H1 (cell line): ENCODE measurements around the gene KLHDC7B. TPM values are rescaled to one million over a fixed set of nuclear protein-coding genes. Genes with fewer than 3 reads are reported as not detected.

Experiments
- CTCF ChIA-PET: fragments of 300-600 bp; sonication (Branson Sonifier 250); formaldehyde crosslinking; loops from one replicate; lab custom pipeline; 2021; ENCODE audit not compliant: partially characterized antibody; lab: Charles Lee
- POLR2A ChIA-PET: fragments of 300-600 bp; sonication (Branson Sonifier 250); formaldehyde crosslinking; loops from one replicate; lab custom pipeline; 2021; ENCODE audit warnings: inconsistent platforms; ENCODE audit not compliant: partially characterized antibody; lab: Charles Lee
- DNase-seq, 2 experiments: peaks; one replicate each; pipeline versions ENCODE4 v3.0.0 to v3.0.0-alpha.2; 2010 to 2022; ENCODE audit warnings: low spot score in 2 of 2, low read depth in 1 of 2, mixed read lengths in 1 of 2
- FAIRE-seq: peaks from 2 replicates; lab custom pipeline; 2011; peaks lifted over from hg19 to GRCh38; lab: Jason Lieb, UNC
- H2AFZ ChIP-seq: 2 replicates; pipeline ENCODE4 v1.8.1; 2012; ENCODE audit warnings: low read length, inconsistent platforms
- H2AK5ac ChIP-seq: 2 replicates; pipeline ENCODE4 v1.6.1; 2013; ENCODE audit warnings: low read depth, low read length
- H2BK120ac ChIP-seq: replicated peaks from 2 replicates; pipeline ENCODE3; 2013; ENCODE audit warnings: low read depth, low read length, inconsistent platforms
- H2BK12ac ChIP-seq: 2 replicates; pipeline ENCODE4 v1.6.1; 2013; ENCODE audit warnings: low read depth, low read length
- H2BK15ac ChIP-seq: 2 replicates; pipeline ENCODE4 v1.6.1; 2013; ENCODE audit warnings: low read length
- H2BK20ac ChIP-seq: 2 replicates; pipeline ENCODE4 v1.6.1; 2013; ENCODE audit warnings: low read length
- H2BK5ac ChIP-seq: 2 replicates; pipeline ENCODE4 v1.6.1; 2013; ENCODE audit warnings: low read depth, low read length
- H3K14ac ChIP-seq: 2 replicates; pipeline ENCODE4 v1.6.1; 2013; ENCODE audit warnings: inconsistent platforms; ENCODE audit not compliant: insufficient read length
- H3K18ac ChIP-seq: 2 replicates; pipeline ENCODE4 v1.6.1; 2013; ENCODE audit warnings: low read length; ENCODE audit errors: extremely low read depth
- H3K23ac ChIP-seq: 2 replicates; pipeline ENCODE4 v1.6.1; 2013; ENCODE audit warnings: inconsistent platforms; ENCODE audit not compliant: insufficient read length
- H3K23me2 ChIP-seq: 2 replicates; pipeline ENCODE4 v1.6.1; 2013; ENCODE audit warnings: low read depth, low read length
- H3K27ac ChIP-seq: 2 replicates; pipeline ENCODE4 v1.6.1; 2011; ENCODE audit warnings: low read depth, low read length, inconsistent platforms
- H3K27me3 ChIP-seq, 4 experiments: replicated peaks in 1 of 4; 1 replicate in 1 of 4; 2 replicates in 3 of 4; pipeline versions ENCODE4 v1.6.1 to v1.8.1; 2011 to 2013; ENCODE audit warnings: low read length in 3 of 4, mild to moderate bottlenecking in 3 of 4, inconsistent platforms in 2 of 4, mixed read lengths in 2 of 4, moderate library complexity in 1 of 4; ENCODE audit not compliant: control insufficient read depth in 3 of 4, insufficient read depth in 3 of 4; ENCODE audit errors: extremely low read depth in 1 of 4
- H3K36me3 ChIP-seq, 4 experiments: 2 replicates each; pipeline versions ENCODE4 v1.6.1 to v1.8.1; 2011 to 2013; ENCODE audit warnings: mild to moderate bottlenecking in 4 of 4, low read length in 3 of 4, moderate library complexity in 2 of 4, control low read depth in 1 of 4, inconsistent platforms in 1 of 4; ENCODE audit not compliant: insufficient read depth in 4 of 4, control insufficient read depth in 2 of 4
- H3K4ac ChIP-seq: replicated peaks from 2 replicates; pipeline ENCODE3; 2013; ENCODE audit warnings: low read length, low read depth, mixed read lengths, inconsistent platforms; ENCODE audit not compliant: insufficient read length
- H3K4me1 ChIP-seq, 4 experiments: replicated peaks in 1 of 4; 1 replicate in 1 of 4; 2 replicates in 3 of 4; pipeline versions ENCODE4 v1.6.1 to v1.8.1; 2011 to 2013; ENCODE audit warnings: low read length in 3 of 4, inconsistent platforms in 2 of 4, mixed read lengths in 1 of 4; ENCODE audit not compliant: insufficient read depth in 4 of 4, control insufficient read depth in 3 of 4
- H3K4me2 ChIP-seq, 2 experiments: 2 replicates each; pipeline versions ENCODE4 v1.6.1 to v1.8.1; 2011 to 2013; ENCODE audit warnings: low read depth in 2 of 2, low read length in 2 of 2, control low read depth in 1 of 2, inconsistent platforms in 1 of 2, mild to moderate bottlenecking in 1 of 2; ENCODE audit not compliant: insufficient read depth in 1 of 2
- H3K4me3 ChIP-seq, 4 experiments: fragments of 200-600, 300-600 bp in 1 of 4; sonication (generic), shearing (Covaris generic), sonication (Bioruptor Twin) in 1 of 4; 2 replicates each; pipeline versions ENCODE4 v1.5.1 to v1.8.1; 2011 to 2016; ENCODE audit warnings: low read length in 4 of 4, low read depth in 3 of 4, control low read depth in 2 of 4, inconsistent platforms in 2 of 4, mild to moderate bottlenecking in 2 of 4, mixed read lengths in 1 of 4, moderate library complexity in 1 of 4; ENCODE audit not compliant: insufficient read depth in 2 of 4; ENCODE audit errors: extremely low read depth in 1 of 4
- H3K56ac ChIP-seq: replicated peaks from 2 replicates; pipeline ENCODE3; 2013; ENCODE audit warnings: low read depth, mild to moderate bottlenecking, mixed read lengths, low read length, inconsistent platforms; ENCODE audit not compliant: insufficient read length
- H3K79me1 ChIP-seq: 2 replicates; pipeline ENCODE4 v1.6.1; 2013; ENCODE audit warnings: low read depth, low read length, control low read depth
- H3K79me2 ChIP-seq, 2 experiments: 2 replicates each; pipeline versions ENCODE4 v1.6.1 to v1.8.1; 2012 to 2013; ENCODE audit warnings: low read length in 2 of 2, mild to moderate bottlenecking in 2 of 2, inconsistent platforms in 1 of 2; ENCODE audit not compliant: insufficient read depth in 2 of 2, control insufficient read depth in 1 of 2
- H3K9ac ChIP-seq, 4 experiments: replicated peaks in 1 of 4; 1 replicate in 1 of 4; 2 replicates in 3 of 4; pipeline versions ENCODE4 v1.6.1 to v1.8.1; 2011 to 2013; ENCODE audit warnings: low read depth in 3 of 4, low read length in 3 of 4, control low read depth in 2 of 4, mild to moderate bottlenecking in 2 of 4, moderate library complexity in 2 of 4, inconsistent platforms in 1 of 4; ENCODE audit errors: extremely low read depth in 1 of 4
- H3K9me3 ChIP-seq, 2 experiments: 2 replicates each; pipeline versions ENCODE4 v1.6.1 to v1.8.1; 2012 to 2013; ENCODE audit warnings: mild to moderate bottlenecking in 2 of 2, moderate library complexity in 2 of 2, control low read depth in 1 of 2, inconsistent platforms in 1 of 2, low read depth in 1 of 2, low read length in 1 of 2, mixed read lengths in 1 of 2; ENCODE audit not compliant: insufficient read depth in 2 of 2
- H4K20me1 ChIP-seq, 2 experiments: replicated peaks in 1 of 2; 2 replicates each; pipeline versions ENCODE3 to v1.8.1; 2011 to 2013; ENCODE audit warnings: inconsistent platforms in 2 of 2, low read length in 2 of 2, mild to moderate bottlenecking in 1 of 2; ENCODE audit not compliant: insufficient read depth in 2 of 2, control insufficient read depth in 1 of 2
- H4K5ac ChIP-seq: 2 replicates; pipeline ENCODE4 v1.6.1; 2013; ENCODE audit warnings: low read length, low read depth, mixed read lengths, inconsistent platforms; ENCODE audit not compliant: insufficient read length
- H4K8ac ChIP-seq: 2 replicates; pipeline ENCODE4 v1.8.0; 2013; ENCODE audit warnings: mild to moderate bottlenecking, moderate library complexity, low read length, inconsistent platforms; ENCODE audit not compliant: insufficient read depth; ENCODE audit errors: extremely low read depth
- H4K91ac ChIP-seq: replicated peaks from 2 replicates; pipeline ENCODE3; 2013; ENCODE audit warnings: low read length, mixed read lengths, inconsistent platforms; ENCODE audit not compliant: insufficient read length
- CTBP2 ChIP-seq: IDR thresholded peaks from 2 replicates; pipeline ENCODE4 v1.7.0; 2011; ENCODE audit warnings: borderline replicate concordance, mild to moderate bottlenecking, moderate library complexity, mixed read lengths, low read length; ENCODE audit not compliant: insufficient read depth, insufficient read length
- GTF2F1 ChIP-seq: IDR thresholded peaks from 2 replicates; pipeline ENCODE4 v1.6.1; 2012; ENCODE audit warnings: low read depth, low read length, improper control_type of control experiment, borderline replicate concordance
- NANOG ChIP-seq: IDR thresholded peaks from 2 replicates; pipeline ENCODE4 v1.6.1; 2011; ENCODE audit warnings: low read length, low read depth, mild to moderate bottlenecking, inconsistent platforms; ENCODE audit not compliant: insufficient read depth, poor library complexity, severe bottlenecking
- RXRA ChIP-seq: IDR thresholded peaks from 2 replicates; pipeline ENCODE4 v1.6.1; 2011; ENCODE audit warnings: low read depth, mild to moderate bottlenecking, low read length, moderate library complexity; ENCODE audit not compliant: insufficient read depth
- SIX5 ChIP-seq: IDR thresholded peaks from 2 replicates; pipeline ENCODE4 v1.6.1; 2011; ENCODE audit warnings: mild to moderate bottlenecking, low read depth, low read length
- WGBS, 2 experiments: shearing (Covaris generic) in 1 of 2; methylation state at CpG; one replicate each; pipeline versions ENCODE4 v1.1.6 to v1.1.7; 2013 to 2015; ENCODE audit warnings: low lambda C conversion rate in 2 of 2, mixed read lengths in 2 of 2, inconsistent platforms in 1 of 2, low coverage in 1 of 2, missing lambda C conversion rate in 1 of 2; ENCODE audit not compliant: insufficient replicate concordance in 2 of 2, insufficient coverage in 1 of 2, insufficient read length in 1 of 2; ENCODE audit errors: extremely low coverage in 1 of 2, missing lambda C conversion rate in 1 of 2; 5-methylcytosine and 5-hydroxymethylcytosine counted together
- polyA plus RNA-seq, 7 experiments: library from polyadenylated mRNA; depleted of rRNA in 3 of 7; stranded (reverse) in 5 of 7; unstranded in 2 of 7; fragments of >200 nt in 5 of 7; fragments of 200-250 nt in 2 of 7; gene quantifications; 1 replicate in 5 of 7; 2 replicates in 1 of 7; 4 replicates in 1 of 7; pipeline versions ENCODE4 v1.2.1 to v1.2.3, GENCODE V29; 2011 to 2013; ENCODE audit warnings: missing spikeins in 2 of 7, mixed read lengths in 2 of 7
- total RNA-seq: library from RNA; stranded (reverse); fragmentation: NEBNext Ultra II Directional; extraction: Animal tissue kit (Norgen Biotek cat#: 25700); gene quantifications from 2 replicates; pipeline ENCODE4 v1.2.1, GENCODE V29; 2021

Gene KLHDC7B
- total and polyA plus RNA-seq, 2 of the 8 experiments (the other 6 are each of a cell fraction or from before 2014, with no cell fraction given): not detected

GRCh38 chr22:50568626-50569025 is 22.9 kb downstream of the KLHDC7B start:
- DNase-seq: no peak
- POLR2A ChIA-PET: interaction anchor here (1.1 to 2.5 kb wide), 2 partner anchors 10 to 13 kb away, joined by 4 to 8 read pairs; partner anchors contain the start of gene CPT1B
- Histone ChIP-seq H3K56ac (no peak overlapping the region), H4K8ac (no peak overlapping the region), H3K18ac (no peak overlapping the region), H3K9ac (no peak overlapping the region), H3K4me1 (no peaks in the 10 kb centered on the region), H3K4me2 (no peak overlapping the region), H4K5ac (no peak overlapping the region), H3K23ac (no peak overlapping the region), H3K4ac (no peak overlapping the region), H3K9me3 (no peaks in the 10 kb centered on the region), H3K36me3 (peaks cover 8 to 38% (median 27%) of the 10 kb centered on the region in 4 experiments; a peak in 6 of 8 replicates), H2BK5ac (no peak overlapping the region), H2BK20ac (no peak overlapping the region), H2AFZ (no peak overlapping the region), H4K20me1 (peaks cover 4 to 17% of the 10 kb centered on the region in 2 experiments), H2BK12ac (no peak overlapping the region), H2BK120ac (no peak overlapping the region), H3K79me1 (no peaks in the 10 kb centered on the region), H3K27me3 (peaks cover 0 to 2% (median 1%) of the 10 kb centered on the region in 4 experiments; a peak in 5 of 7 replicates), H3K79me2 (no peaks in the 10 kb centered on the region), H3K4me3 (no peak overlapping the region), H4K91ac (no peak overlapping the region), H3K27ac (no peak overlapping the region), H3K14ac (no peak overlapping the region), H2BK15ac (no peak overlapping the region), H2AK5ac (no peak overlapping the region), H3K23me2 (no peaks in the 10 kb centered on the region)
- 90% methylated on average over 7 of the region's 7 CpGs; no CpG with 5 or more reads in 1 of the 2 experiments for WGBS, 2 experiments
- CTCF ChIA-PET: interaction anchor here (0.7 to 2.3 kb wide), 3 partner anchors 52 to 131 kb away, joined by 3 to 7 read pairs (median 4); no protein-coding TSS in a partner anchor
- TF ChIP-seq NANOG (no peak), GTF2F1 (no peak), CTBP2 (no peak), RXRA (no peak), SIX5 (no peak)
- FAIRE-seq: no peak
